MM.1S (cell line): ENCODE data around the gene MICU1.

Experiments
- DNase-seq: peaks from one replicate; pipeline ENCODE4 v3.0.0-alpha.2; 2015
- H2AFZ ChIP-seq: fragments of 300-600 bp; sonication (generic); 2 replicates; pipeline ENCODE4 v1.6.0; 2016; ENCODE audit warnings: antibody characterized with exemption, low read length
- H3F3A ChIP-seq: fragments of 300-600 bp; sonication (generic); 2 replicates; pipeline ENCODE4 v1.6.1; 2016; ENCODE audit warnings: mild to moderate bottlenecking, antibody characterized with exemption, low read length, moderate library complexity, mixed read lengths; ENCODE audit not compliant: insufficient read depth
- H3K27ac ChIP-seq: fragments of 300-600 bp; sonication (generic); 2 replicates; pipeline ENCODE4 v1.5.1; 2016; ENCODE audit warnings: mild to moderate bottlenecking, low read length
- H3K27me3 ChIP-seq: fragments of 300-600 bp; sonication (generic); replicated peaks from 2 replicates; pipeline ENCODE4 v1.6.0; 2016; ENCODE audit warnings: low read length; ENCODE audit not compliant: insufficient read depth
- H3K36me3 ChIP-seq: fragments of 300-600 bp; sonication (generic); replicated peaks from 2 replicates; pipeline ENCODE4 v1.6.1; 2016; ENCODE audit warnings: mild to moderate bottlenecking, low read length, mixed read lengths; ENCODE audit not compliant: insufficient read depth
- H3K4me1 ChIP-seq: fragments of 300-600 bp; sonication (generic); 2 replicates; pipeline ENCODE4 v1.6.1; 2016; ENCODE audit warnings: low read length, mixed read lengths
- H3K4me2 ChIP-seq: fragments of 300-600 bp; sonication (generic); 2 replicates; pipeline ENCODE4 v1.6.0; 2016; ENCODE audit warnings: low read depth, low read length
- H3K4me3 ChIP-seq: fragments of 300-600 bp; sonication (generic); 2 replicates; pipeline ENCODE4 v1.5.1; 2016; ENCODE audit warnings: low read length, mixed read lengths
- H3K79me2 ChIP-seq: fragments of 300-600 bp; sonication (generic); 2 replicates; pipeline ENCODE4 v1.6.1; 2016; ENCODE audit warnings: mixed run types, low read length, mixed read lengths
- H3K9ac ChIP-seq: fragments of 300-600 bp; sonication (generic); 2 replicates; pipeline ENCODE4 v1.6.1; 2016; ENCODE audit warnings: low read length, mixed read lengths
- H3K9me2 ChIP-seq: fragments of 300-600 bp; sonication (generic); replicated peaks from 2 replicates; pipeline ENCODE4 v1.6.1; 2016; ENCODE audit warnings: mild to moderate bottlenecking, low read length, mixed read lengths; ENCODE audit not compliant: insufficient read depth
- H3K9me3 ChIP-seq: fragments of 300-600 bp; sonication (generic); replicated peaks from 2 replicates; pipeline ENCODE4 v1.6.1; 2016; ENCODE audit warnings: mild to moderate bottlenecking, low read length, mixed read lengths; ENCODE audit not compliant: insufficient read depth
- H4K20me1 ChIP-seq: fragments of 300-600 bp; sonication (generic); 2 replicates; pipeline ENCODE4 v1.6.1; 2016; ENCODE audit warnings: mild to moderate bottlenecking, low read length, moderate library complexity, mixed read lengths; ENCODE audit not compliant: insufficient read depth
- EZH2 ChIP-seq: fragments of 300-600 bp; sonication (generic); optimal IDR thresholded peaks from 2 replicates; pipeline ENCODE3; 2017; ENCODE audit warnings: low read depth, mild to moderate bottlenecking, antibody characterized with exemption, low read length, mixed read lengths
- EZH2phosphoT487 ChIP-seq: fragments of 300-600 bp; sonication (generic); IDR thresholded peaks from 2 replicates; pipeline ENCODE4 v1.6.1; 2018; ENCODE audit warnings: antibody characterized with exemption, low read length
- TF ChIP-seq, protein P1 (sequence below): fragments of 300-600 bp; sonication (generic); IDR thresholded peaks from 2 replicates; pipeline ENCODE4 v1.5.1; 2016; ENCODE audit warnings: antibody characterized with exemption, low read length, mixed read lengths

Gene MICU1

DNA sequence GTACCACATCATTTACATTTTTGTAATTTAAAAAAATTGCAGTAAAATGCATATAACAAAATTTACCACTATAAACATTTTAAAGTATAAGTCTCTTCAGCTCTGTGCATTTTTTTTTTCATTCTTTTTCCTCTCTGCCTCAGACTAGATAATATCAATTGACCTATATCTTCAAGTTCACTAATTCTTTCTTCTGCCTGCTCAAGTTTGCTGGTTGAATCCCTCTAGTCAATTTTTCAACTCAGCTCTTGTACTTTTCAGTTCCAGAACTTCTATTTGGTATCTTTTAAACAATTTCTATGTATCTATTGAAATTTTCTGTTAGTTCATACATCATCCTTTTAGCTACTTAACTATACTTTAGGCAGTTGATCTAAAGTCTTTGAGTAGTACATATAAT lies 112.0 kb downstream of the MICU1 start:
- TF ChIP-seq, protein P1, sequence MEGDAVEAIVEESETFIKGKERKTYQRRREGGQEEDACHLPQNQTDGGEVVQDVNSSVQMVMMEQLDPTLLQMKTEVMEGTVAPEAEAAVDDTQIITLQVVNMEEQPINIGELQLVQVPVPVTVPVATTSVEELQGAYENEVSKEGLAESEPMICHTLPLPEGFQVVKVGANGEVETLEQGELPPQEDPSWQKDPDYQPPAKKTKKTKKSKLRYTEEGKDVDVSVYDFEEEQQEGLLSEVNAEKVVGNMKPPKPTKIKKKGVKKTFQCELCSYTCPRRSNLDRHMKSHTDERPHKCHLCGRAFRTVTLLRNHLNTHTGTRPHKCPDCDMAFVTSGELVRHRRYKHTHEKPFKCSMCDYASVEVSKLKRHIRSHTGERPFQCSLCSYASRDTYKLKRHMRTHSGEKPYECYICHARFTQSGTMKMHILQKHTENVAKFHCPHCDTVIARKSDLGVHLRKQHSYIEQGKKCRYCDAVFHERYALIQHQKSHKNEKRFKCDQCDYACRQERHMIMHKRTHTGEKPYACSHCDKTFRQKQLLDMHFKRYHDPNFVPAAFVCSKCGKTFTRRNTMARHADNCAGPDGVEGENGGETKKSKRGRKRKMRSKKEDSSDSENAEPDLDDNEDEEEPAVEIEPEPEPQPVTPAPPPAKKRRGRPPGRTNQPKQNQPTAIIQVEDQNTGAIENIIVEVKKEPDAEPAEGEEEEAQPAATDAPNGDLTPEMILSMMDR: no peak
- no peak for TF ChIP-seq EZH2phosphoT487
- no peak for TF ChIP-seq EZH2
- H3K9ac ChIP-seq: no peak overlapping the region

DNA sequence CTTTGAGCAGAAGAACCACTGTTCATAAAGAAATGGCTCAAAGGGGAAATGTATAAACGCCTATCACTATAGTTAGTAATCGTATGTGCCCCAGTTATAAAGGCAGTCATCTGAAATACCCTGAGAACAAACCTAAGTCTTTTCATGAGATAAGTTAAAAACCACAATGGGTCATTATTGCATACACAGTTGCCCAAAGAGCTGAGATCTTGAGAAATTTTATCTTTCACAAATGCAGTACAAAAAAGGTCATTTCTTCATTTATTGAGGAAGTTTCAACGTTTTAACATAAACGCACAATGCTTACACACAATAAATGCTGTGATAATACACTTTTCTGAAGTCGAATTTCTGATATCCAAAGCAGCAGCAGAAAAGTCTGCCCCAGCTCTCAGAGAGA lies 114.4 kb downstream of the MICU1 start:
- Histone ChIP-seq H2AFZ (no peak overlapping the region), H3K36me3 (no peaks in the 10 kb centered on the region), H4K20me1 (no peaks in the 10 kb centered on the region), H3K4me3 (no peak overlapping the region), H3K9ac (no peak overlapping the region), H3K4me2 (no peak overlapping the region), H3K4me1 (no peaks in the 10 kb centered on the region), H3K79me2 (no peaks in the 10 kb centered on the region), H3K9me2 (no peaks in the 10 kb centered on the region), H3F3A (no peaks in the 10 kb centered on the region), H3K27me3 (no peaks in the 10 kb centered on the region), H3K27ac (no peak overlapping the region), H3K9me3 (no peaks in the 10 kb centered on the region)
- TF ChIP-seq EZH2phosphoT487 (no peak), EZH2 (no peak)
- TF ChIP-seq, protein P1: no peak
- no peak for DNase-seq

More for the DNA sequence above, 112.0 kb downstream of the MICU1 start:
- H3K9me3 ChIP-seq: no peaks in the 10 kb centered on the region
- no peak for DNase-seq
- H3K4me2 ChIP-seq: no peak overlapping the region
- no peaks in the 10 kb centered on the region for H3K36me3 ChIP-seq
- no peak overlapping the region for H2AFZ ChIP-seq
- no peaks in the 10 kb centered on the region for H3K4me1 ChIP-seq
- no peaks in the 10 kb centered on the region for H3K27me3 ChIP-seq
- H3K79me2 ChIP-seq: no peaks in the 10 kb centered on the region
- H4K20me1 ChIP-seq: no peaks in the 10 kb centered on the region
- H3K4me3 ChIP-seq: no peak overlapping the region
- H3K9me2 ChIP-seq: no peaks in the 10 kb centered on the region
- H3F3A ChIP-seq: no peaks in the 10 kb centered on the region
- no peak overlapping the region for H3K27ac ChIP-seq

DNA sequence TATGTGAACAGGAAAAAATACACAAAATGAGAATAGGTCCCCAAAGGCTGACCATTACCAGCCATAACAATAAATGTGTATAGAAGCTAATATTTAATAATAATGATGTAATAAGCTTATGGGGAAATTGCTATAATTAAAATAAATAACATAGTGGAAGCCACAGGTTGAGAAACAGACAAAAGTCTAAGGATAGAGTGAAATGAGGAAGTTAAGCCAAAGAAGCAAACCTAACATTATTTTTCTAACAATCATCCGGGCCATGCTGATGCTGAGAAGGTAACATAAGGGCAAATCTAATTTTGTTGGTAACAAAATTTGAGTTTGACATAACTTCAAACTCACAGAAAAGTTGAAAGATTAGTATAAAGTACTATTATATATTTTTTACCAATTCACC lies 115.9 kb downstream of the MICU1 start:
- Histone ChIP-seq H3K36me3 (no peaks in the 10 kb centered on the region), H2AFZ (no peak overlapping the region), H3K9ac (no peak overlapping the region), H3K9me3 (no peaks in the 10 kb centered on the region), H3F3A (no peaks in the 10 kb centered on the region), H3K4me2 (no peak overlapping the region), H3K4me3 (no peak overlapping the region), H3K4me1 (no peaks in the 10 kb centered on the region), H3K9me2 (no peaks in the 10 kb centered on the region), H3K27ac (no peak overlapping the region), H3K27me3 (no peaks in the 10 kb centered on the region), H3K79me2 (no peaks in the 10 kb centered on the region), H4K20me1 (no peaks in the 10 kb centered on the region)
- no peak for DNase-seq
- TF ChIP-seq EZH2 (no peak), EZH2phosphoT487 (no peak)
- TF ChIP-seq, protein P1: no peak
